GM18505 (cell line): Measurements from ENCODE around the gene GJC2.

Experiments used
- ATAC-seq: cut with Tn5 transposase; IDR thresholded peaks from one replicate; pipeline ENCODE4 v1.9.1; 2021; ENCODE audit not compliant: unreplicated experiment
- POLR2A ChIP-seq: IDR thresholded peaks from 4 replicates; pipeline ENCODE4 v1.6.1; 2011; ENCODE audit warnings: borderline replicate concordance; ENCODE audit not compliant: insufficient read depth, insufficient read length; ENCODE audit errors: extremely low read depth

Gene GJC2

GRCh38 chr1:228161866-228162265 is 12.1 kb downstream of the GJC2 start:
- ATAC-seq = no peak

GRCh38 chr1:228162286-228163006 is 12.7 kb downstream of the GJC2 start:
- no peak for TF ChIP-seq POLR2A
- no peak for ATAC-seq

More at GRCh38 chr1:228161866-228162265, 12.1 kb downstream of the GJC2 start:
- TF ChIP-seq POLR2A = no peak

GRCh38 chr1:228163007-228163753 is 13.4 kb downstream of the GJC2 start:
- no peak for ATAC-seq

GRCh38 chr1:228163776-228164519 is 14.2 kb downstream of the GJC2 start:
- TF ChIP-seq POLR2A = no peak
- no peak for ATAC-seq

More at GRCh38 chr1:228163007-228163753, 13.4 kb downstream of the GJC2 start:
- no peak for TF ChIP-seq POLR2A

- no peak for TF ChIP-seq POLR2A
- ATAC-seq = no peak
Observed at GRCh38 chr1:228164561-228165371, 15.0 kb downstream of the GJC2 start.

GRCh38 chr1:228165372-228166169 is 15.8 kb downstream of the GJC2 start, which contains the start of gene IBA57:
TSS of gene IBA57 (plus strand) at chr1:228165804. CDS start at chr1:228165817, 13 bp downstream.
- peak; percentile 95 for TF ChIP-seq POLR2A
- peak; percentile 80 for ATAC-seq

- ATAC-seq = peak; percentile 19
- TF ChIP-seq POLR2A = no peak
Observed at GRCh38 chr1:228166170-228166936, 16.6 kb downstream of the GJC2 start.

GRCh38 chr1:228168563-228169270 is 19.0 kb downstream of the GJC2 start:
- no peak for TF ChIP-seq POLR2A
- no peak for ATAC-seq

- no peak for TF ChIP-seq POLR2A
- ATAC-seq = no peak
Observed at GRCh38 chr1:228169345-228169744, 19.6 kb downstream of the GJC2 start.

GRCh38 chr1:228170666-228171065 is 20.9 kb downstream of the GJC2 start:
- no peak for TF ChIP-seq POLR2A
- ATAC-seq = no peak

GRCh38 chr1:228171221-228171891 is 21.6 kb downstream of the GJC2 start:
- TF ChIP-seq POLR2A = no peak
- no peak for ATAC-seq
